ENCODE results near the gene SLC38A3. TPM values are rescaled to one million over a fixed set of nuclear protein-coding genes. Genes with fewer than 3 reads are reported as not detected.

SLC38A3 gene
- total and polyA plus RNA-seq, 2 of the 8 experiments (the other 6 are each of a cell fraction or from before 2014, with no cell fraction given): 1.2 to 3.7 TPM

GRCh38 chr3:50215529-50215928, 10.5 kb downstream of the SLC38A3 start:
- Histone ChIP-seq H3K4me1 (replicated peaks in 1 of 4; ENCODE audit: control insufficient read depth in 3 of 4, insufficient read depth in 4 of 4, low read length in 3 of 4) (peaks cover 0 to 16% (median 8%) of the 10 kb centered on the region in 4 experiments; a peak in 5 of 7 replicates), H3K4me3 (ENCODE audit: extremely low read depth in 1 of 4, insufficient read depth in 2 of 4, low read depth in 3 of 4, low read length in 4 of 4) (no peak overlapping the region), H2BK15ac (ENCODE audit: low read length) (no peak overlapping the region), H4K8ac (ENCODE audit: extremely low read depth, insufficient read depth, low read length) (no peak overlapping the region; the same call in 1 of the 2 replicates), H3K23me2 (ENCODE audit: low read depth, low read length) (no peaks in the 10 kb centered on the region), H3K79me1 (ENCODE audit: low read depth, low read length) (no peaks in the 10 kb centered on the region), H4K5ac (ENCODE audit: insufficient read length, low read depth, low read length) (no peak overlapping the region), H3K14ac (ENCODE audit: insufficient read length) (no peak overlapping the region), H4K91ac (replicated peaks; ENCODE audit: insufficient read length, low read length) (no peak overlapping the region), H3K4me2 (ENCODE audit: insufficient read depth in 1 of 2, low read depth in 2 of 2, low read length in 2 of 2) (no peak overlapping the region), H3K4ac (replicated peaks; ENCODE audit: insufficient read length, low read depth, low read length) (no peak overlapping the region), H3K9ac (replicated peaks in 1 of 4; ENCODE audit: extremely low read depth in 1 of 4, low read depth in 3 of 4, low read length in 3 of 4) (no peak overlapping the region; a peak in 1 of 7 replicates), H3K27ac (ENCODE audit: low read depth, low read length) (no peak overlapping the region), H3K36me3 (ENCODE audit: control insufficient read depth in 2 of 4, insufficient read depth in 4 of 4, low read length in 3 of 4) (no peaks in the 10 kb centered on the region), H3K9me3 (ENCODE audit: insufficient read depth in 2 of 2, low read depth in 1 of 2, low read length in 1 of 2) (no peaks in the 10 kb centered on the region), H3K56ac (replicated peaks; ENCODE audit: insufficient read length, low read depth, low read length) (no peak overlapping the region), H2AFZ (ENCODE audit: low read length) (no peak overlapping the region), H2BK12ac (ENCODE audit: low read depth, low read length) (no peak overlapping the region), H2BK120ac (replicated peaks; ENCODE audit: low read depth, low read length) (no peak overlapping the region), H3K27me3 (replicated peaks in 1 of 4; ENCODE audit: control insufficient read depth in 3 of 4, extremely low read depth in 1 of 4, insufficient read depth in 3 of 4, low read length in 3 of 4) (no peaks in the 10 kb centered on the region; a peak in 1 of 7 replicates), H3K23ac (ENCODE audit: insufficient read length) (no peak overlapping the region), H3K79me2 (ENCODE audit: control insufficient read depth in 1 of 2, insufficient read depth in 2 of 2, low read length in 2 of 2) (no peaks in the 10 kb centered on the region), H2AK5ac (ENCODE audit: low read depth, low read length) (no peak overlapping the region), H3K18ac (ENCODE audit: extremely low read depth, low read length) (no peak overlapping the region), H4K20me1 (replicated peaks in 1 of 2; ENCODE audit: control insufficient read depth in 1 of 2, insufficient read depth in 2 of 2, low read length in 2 of 2) (no peaks in the 10 kb centered on the region), H2BK5ac (ENCODE audit: low read depth, low read length) (no peak overlapping the region), H2BK20ac (ENCODE audit: low read length) (no peak overlapping the region)
- DNase-seq (ENCODE audit: low read depth in 1 of 2, low spot score in 2 of 2) (no peak), FAIRE-seq (no peak)
- 86% methylated on average over 6 of the region's 9 CpGs; no CpG with 5 or more reads in 1 of the 2 experiments for WGBS, 2 experiments (ENCODE audit: extremely low coverage in 1 of 2, insufficient coverage in 1 of 2, insufficient read length in 1 of 2, insufficient replicate concordance in 2 of 2, low coverage in 1 of 2, low lambda C conversion rate in 2 of 2, missing lambda C conversion rate in 1 of 2)
- POLR2A ChIA-PET (ENCODE audit: partially characterized antibody): no interaction called here
- CTCF ChIA-PET (ENCODE audit: partially characterized antibody): interaction anchor here (0.8 to 48.1 kb wide), 7 partner anchors 10 to 94 kb away, joined by 3 to 2149 read pairs (median 52); partner anchors contain the start of genes GNAI2, GNAT1, LSMEM2 and SEMA3B
- TF ChIP-seq NRF1 (IDR thresholded peaks at IDR 0.05; ENCODE audit: low read depth, low read length) (no peak), POU5F1 (IDR thresholded peaks at IDR 0.05; ENCODE audit: low read depth, low read length) (no peak), RXRA (IDR thresholded peaks at IDR 0.05; ENCODE audit: insufficient read depth, low read depth, low read length) (no peak), KDM4A (IDR thresholded peaks at IDR 0.05; ENCODE audit: low read depth, low read length, severe bottlenecking) (no peak), EP300 (IDR thresholded peaks at IDR 0.05; ENCODE audit: borderline replicate concordance in 1 of 2, low read depth in 2 of 2, low read length in 2 of 2) (no peak), RFX5 (IDR thresholded peaks at IDR 0.05; ENCODE audit: borderline replicate concordance, low read depth, low read length) (no peak), NANOG (IDR thresholded peaks at IDR 0.05; ENCODE audit: insufficient read depth, low read depth, low read length, poor library complexity, severe bottlenecking) (no peak), ZNF274 (IDR thresholded peaks at IDR 0.05; ENCODE audit: borderline replicate concordance, extremely low read depth, low read length) (no peak)
- TF ChIP-seq, protein P1, sequence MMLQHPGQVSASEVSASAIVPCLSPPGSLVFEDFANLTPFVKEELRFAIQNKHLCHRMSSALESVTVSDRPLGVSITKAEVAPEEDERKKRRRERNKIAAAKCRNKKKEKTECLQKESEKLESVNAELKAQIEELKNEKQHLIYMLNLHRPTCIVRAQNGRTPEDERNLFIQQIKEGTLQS (IDR thresholded peaks at IDR 0.05; ENCODE audit: insufficient read depth, low read depth, low read length): no peak
- TF ChIP-seq, protein P2, sequence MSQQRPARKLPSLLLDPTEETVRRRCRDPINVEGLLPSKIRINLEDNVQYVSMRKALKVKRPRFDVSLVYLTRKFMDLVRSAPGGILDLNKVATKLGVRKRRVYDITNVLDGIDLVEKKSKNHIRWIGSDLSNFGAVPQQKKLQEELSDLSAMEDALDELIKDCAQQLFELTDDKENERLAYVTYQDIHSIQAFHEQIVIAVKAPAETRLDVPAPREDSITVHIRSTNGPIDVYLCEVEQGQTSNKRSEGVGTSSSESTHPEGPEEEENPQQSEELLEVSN (IDR thresholded peaks at IDR 0.05): no peak

Data from H1 (cell line).